Stomach (tissue), 4 donors: Measurements from ENCODE around the gene FHAD1.
A peak's percentile ranks its signal among the peaks of the same experiment; 100 is the strongest.

Experiments
- POLR2A ChIP-seq, 4 donors: fragments of 450-650 bp; IDR thresholded peaks; one replicate each; pipeline ENCODE4 v1.6.1; 2016; ENCODE audit warnings: antibody characterized with exemption in 4 of 4, control low read depth in 2 of 4, mild to moderate bottlenecking in 1 of 4, moderate library complexity in 1 of 4
- POLR2AphosphoS5 ChIP-seq, 3 donors: sonication (generic); formaldehyde crosslinking; IDR thresholded peaks; one replicate each; pipeline ENCODE4 v1.6.1; 2016; ENCODE audit warnings: antibody characterized with exemption in 3 of 3
- TF ChIP-seq, protein P1 (sequence below), 7 experiments: fragments of 450-650 bp in 4 of 7; fragments of 200-600 bp in 3 of 7; sonication (generic) in 3 of 7; IDR thresholded peaks; one replicate each; pipeline ENCODE4 v1.5.1; 2016 to 2019; ENCODE audit warnings: antibody characterized with exemption in 7 of 7, control low read depth in 2 of 7, mild to moderate bottlenecking in 1 of 7

DNA sequence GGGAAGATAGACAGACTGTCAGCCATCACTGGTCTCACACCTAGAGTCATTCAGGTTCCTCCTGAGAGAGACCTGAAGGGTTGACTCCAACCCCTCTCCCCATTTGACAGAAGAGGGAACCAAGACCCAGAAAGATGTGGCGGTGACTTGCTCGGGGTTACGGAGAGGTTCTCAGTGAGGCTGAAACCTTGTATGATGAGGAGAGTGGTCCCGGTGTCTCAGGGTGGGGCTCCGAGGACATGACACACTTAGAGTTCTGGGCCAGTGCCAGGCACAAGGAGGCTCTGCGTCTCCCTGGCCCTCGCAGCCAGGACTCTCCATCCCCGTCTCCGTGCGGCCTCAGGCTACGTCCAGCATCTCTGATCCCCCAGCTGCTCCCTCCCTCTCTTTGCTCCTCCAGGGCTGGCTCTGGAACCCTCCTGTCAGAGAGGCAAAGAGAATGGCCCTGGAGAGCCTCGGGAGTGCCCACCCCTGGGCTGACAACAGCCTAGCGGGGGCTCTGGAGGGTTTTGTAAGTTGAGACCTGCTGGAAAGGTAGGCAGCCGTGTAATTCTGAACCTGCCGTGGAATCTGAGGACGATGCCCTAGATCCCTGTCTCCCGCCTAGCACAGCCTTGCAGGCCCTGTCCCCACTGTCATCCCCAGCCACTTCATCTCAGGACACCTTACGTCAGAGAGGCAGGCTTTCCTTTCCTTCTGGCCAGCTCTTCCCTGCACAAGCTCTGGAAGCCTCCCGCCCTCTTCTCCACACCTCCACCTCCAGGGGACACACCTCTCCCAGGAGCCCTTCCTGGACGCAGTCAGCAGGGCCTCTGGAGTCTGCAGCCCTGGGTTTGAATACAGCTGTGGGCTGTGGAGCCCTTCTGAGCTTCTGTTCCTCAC lies 166.8 kb downstream of the FHAD1 start:
- TF ChIP-seq, protein P1, sequence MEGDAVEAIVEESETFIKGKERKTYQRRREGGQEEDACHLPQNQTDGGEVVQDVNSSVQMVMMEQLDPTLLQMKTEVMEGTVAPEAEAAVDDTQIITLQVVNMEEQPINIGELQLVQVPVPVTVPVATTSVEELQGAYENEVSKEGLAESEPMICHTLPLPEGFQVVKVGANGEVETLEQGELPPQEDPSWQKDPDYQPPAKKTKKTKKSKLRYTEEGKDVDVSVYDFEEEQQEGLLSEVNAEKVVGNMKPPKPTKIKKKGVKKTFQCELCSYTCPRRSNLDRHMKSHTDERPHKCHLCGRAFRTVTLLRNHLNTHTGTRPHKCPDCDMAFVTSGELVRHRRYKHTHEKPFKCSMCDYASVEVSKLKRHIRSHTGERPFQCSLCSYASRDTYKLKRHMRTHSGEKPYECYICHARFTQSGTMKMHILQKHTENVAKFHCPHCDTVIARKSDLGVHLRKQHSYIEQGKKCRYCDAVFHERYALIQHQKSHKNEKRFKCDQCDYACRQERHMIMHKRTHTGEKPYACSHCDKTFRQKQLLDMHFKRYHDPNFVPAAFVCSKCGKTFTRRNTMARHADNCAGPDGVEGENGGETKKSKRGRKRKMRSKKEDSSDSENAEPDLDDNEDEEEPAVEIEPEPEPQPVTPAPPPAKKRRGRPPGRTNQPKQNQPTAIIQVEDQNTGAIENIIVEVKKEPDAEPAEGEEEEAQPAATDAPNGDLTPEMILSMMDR (IDR thresholded peaks at IDR 0.05), result no peak
- peak in 1 of 3 donors; percentile 39 for TF ChIP-seq POLR2AphosphoS5 (IDR thresholded peaks at IDR 0.05)
- TF ChIP-seq POLR2A (IDR thresholded peaks at IDR 0.05), result no peak
